Ishikawa (cell line): ENCODE measurements around the gene STON2.

ENCODE experiments used
- CREB1 ChIP-seq: IDR thresholded peaks from 2 replicates; pipeline ENCODE4 v1.6.1; 2012; ENCODE audit warnings: low read depth
- EGR1 ChIP-seq: IDR thresholded peaks from 2 replicates; pipeline ENCODE4 v1.6.1; 2012
- FOXM1 ChIP-seq: IDR thresholded peaks from 2 replicates; pipeline ENCODE4 v1.6.1; 2012; ENCODE audit warnings: low read depth, borderline replicate concordance
- NFIC ChIP-seq: IDR thresholded peaks from 2 replicates; pipeline ENCODE4 v1.6.1; 2012
- RAD21 ChIP-seq: IDR thresholded peaks from 2 replicates; pipeline ENCODE4 v1.6.1; 2012; ENCODE audit warnings: low read depth
- TAF1 ChIP-seq: IDR thresholded peaks from 2 replicates; pipeline ENCODE4 v1.6.1; 2012; ENCODE audit warnings: low read depth, mild to moderate bottlenecking
- ZBTB7A ChIP-seq: IDR thresholded peaks from 2 replicates; pipeline ENCODE4 v1.6.1; 2012; ENCODE audit warnings: low read depth

DNA sequence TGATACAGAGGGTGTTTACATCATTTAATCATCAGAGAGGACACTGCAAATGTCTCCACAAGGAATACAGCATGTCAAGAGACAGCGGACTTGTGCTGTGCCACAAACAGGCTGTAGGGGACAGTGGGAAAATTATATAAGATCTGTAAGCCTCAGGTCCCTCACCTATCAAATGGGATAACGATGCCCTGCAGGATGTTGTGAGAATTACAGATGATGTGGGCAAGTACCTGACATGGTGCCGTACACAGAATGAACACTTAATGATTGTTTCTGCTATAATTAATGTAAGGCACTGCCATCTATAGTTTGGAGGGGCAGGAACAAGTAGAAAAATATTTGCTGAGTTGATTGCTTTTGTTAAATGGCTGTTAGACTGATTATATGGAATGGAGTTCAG lies 97.5 kb downstream of the STON2 start:
- no peak for TF ChIP-seq CREB1
- TF ChIP-seq RAD21 = no peak
- TF ChIP-seq NFIC = no peak
- no peak for TF ChIP-seq ZBTB7A
- TF ChIP-seq FOXM1 = no peak
- no peak for TF ChIP-seq TAF1
- no peak for TF ChIP-seq EGR1
